ENCODE data around the gene MZT2A. TPM values are rescaled to one million over a fixed set of nuclear protein-coding genes. Genes with fewer than 3 reads are reported as not detected.
"Not testable (repeated sequence)": the region's sequence is repeated elsewhere in the genome, so short reads cannot be mapped to it uniquely, and the experiment has no call there.

MZT2A gene
- total RNA-seq, 1 donor from 2014 or later: 80.0 TPM

GRCh38 chr2:131454914-131455313, 37.3 kb downstream of the MZT2A start:
- DNase-seq (ENCODE audit: low spot score): not testable (repeated sequence)

- DNase-seq (ENCODE audit: low spot score): not testable (repeated sequence)
Observed at GRCh38 chr2:131451265-131451949, 40.8 kb downstream of the MZT2A start.

- DNase-seq (ENCODE audit: low spot score): not testable (repeated sequence)
Observed at GRCh38 chr2:131447981-131448380, 44.2 kb downstream of the MZT2A start.

- no peak for DNase-seq (ENCODE audit: low spot score)
Observed at GRCh38 chr2:131445896-131446295, 46.3 kb downstream of the MZT2A start.

GRCh38 chr2:131445515-131445797, 46.7 kb downstream of the MZT2A start:
- not testable (repeated sequence) for DNase-seq (ENCODE audit: low spot score)

- DNase-seq (ENCODE audit: low spot score): not testable (repeated sequence)
Observed at GRCh38 chr2:131444736-131445514, 47.3 kb downstream of the MZT2A start.

- not testable (repeated sequence) for DNase-seq (ENCODE audit: low spot score)
Observed at GRCh38 chr2:131440742-131441468, 51.3 kb downstream of the MZT2A start.

Other genes with a start within 250 kb of the MZT2A start
- gene RAB6D, start 128.2 kb downstream of the MZT2A start, total RNA-seq: 1.8 TPM
- not detected for gene TUBA3D, start 16.3 kb downstream of the MZT2A start, total RNA-seq
- 11.5 TPM for gene CCDC74A, start 35.5 kb upstream of the MZT2A start, total RNA-seq